Esophagus squamous epithelium (tissue), 4 donors: ENCODE measurements around the gene TBCD.

Experiments used
- POLR2A ChIP-seq, 4 donors: fragments of 450-650 bp; IDR thresholded peaks; one replicate each; pipeline ENCODE4 v1.6.1; 2017; ENCODE audit warnings: antibody characterized with exemption in 4 of 4, mild to moderate bottlenecking in 4 of 4, moderate library complexity in 3 of 4
- TF ChIP-seq, protein P1 (sequence below), 6 experiments: fragments of 450-650 bp in 4 of 6; fragments of 200-600 bp in 2 of 6; sonication (generic) in 2 of 6; IDR thresholded peaks; one replicate each; pipeline ENCODE4 v1.5.1; 2016 to 2019; ENCODE audit warnings: antibody characterized with exemption in 6 of 6, mild to moderate bottlenecking in 4 of 6, moderate library complexity in 4 of 6

DNA sequence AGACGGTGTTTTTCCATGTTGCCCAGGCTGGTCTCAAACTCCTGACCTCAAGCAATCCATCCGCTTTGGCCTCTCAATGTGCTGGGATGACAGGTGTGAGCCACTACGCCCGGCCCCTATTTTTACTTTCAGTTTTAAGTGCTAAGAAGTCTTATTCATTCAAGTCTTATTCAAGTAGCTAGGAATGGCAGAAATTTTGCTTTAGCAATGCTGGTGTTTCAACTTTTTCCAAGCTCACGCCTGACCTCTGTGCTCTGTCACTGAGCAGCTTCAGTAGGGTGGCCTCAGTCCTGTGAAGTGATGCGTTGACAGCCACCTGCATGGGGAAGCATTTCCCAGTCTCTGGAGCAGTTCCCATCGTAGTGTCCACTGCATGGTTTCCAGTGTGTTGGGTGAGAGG, 75.1 kb downstream of the TBCD start:
- TF ChIP-seq, protein P1, sequence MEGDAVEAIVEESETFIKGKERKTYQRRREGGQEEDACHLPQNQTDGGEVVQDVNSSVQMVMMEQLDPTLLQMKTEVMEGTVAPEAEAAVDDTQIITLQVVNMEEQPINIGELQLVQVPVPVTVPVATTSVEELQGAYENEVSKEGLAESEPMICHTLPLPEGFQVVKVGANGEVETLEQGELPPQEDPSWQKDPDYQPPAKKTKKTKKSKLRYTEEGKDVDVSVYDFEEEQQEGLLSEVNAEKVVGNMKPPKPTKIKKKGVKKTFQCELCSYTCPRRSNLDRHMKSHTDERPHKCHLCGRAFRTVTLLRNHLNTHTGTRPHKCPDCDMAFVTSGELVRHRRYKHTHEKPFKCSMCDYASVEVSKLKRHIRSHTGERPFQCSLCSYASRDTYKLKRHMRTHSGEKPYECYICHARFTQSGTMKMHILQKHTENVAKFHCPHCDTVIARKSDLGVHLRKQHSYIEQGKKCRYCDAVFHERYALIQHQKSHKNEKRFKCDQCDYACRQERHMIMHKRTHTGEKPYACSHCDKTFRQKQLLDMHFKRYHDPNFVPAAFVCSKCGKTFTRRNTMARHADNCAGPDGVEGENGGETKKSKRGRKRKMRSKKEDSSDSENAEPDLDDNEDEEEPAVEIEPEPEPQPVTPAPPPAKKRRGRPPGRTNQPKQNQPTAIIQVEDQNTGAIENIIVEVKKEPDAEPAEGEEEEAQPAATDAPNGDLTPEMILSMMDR (IDR thresholded peaks at IDR 0.05): no peak
- TF ChIP-seq POLR2A (IDR thresholded peaks at IDR 0.05): no peak
